ENCODE data around the gene HDAC9. TPM values are rescaled to one million over a fixed set of nuclear protein-coding genes. Genes with fewer than 3 reads are reported as not detected.

HDAC9 gene
- total RNA-seq, 1 donor from 2014 or later, result 28.6 TPM

DNA sequence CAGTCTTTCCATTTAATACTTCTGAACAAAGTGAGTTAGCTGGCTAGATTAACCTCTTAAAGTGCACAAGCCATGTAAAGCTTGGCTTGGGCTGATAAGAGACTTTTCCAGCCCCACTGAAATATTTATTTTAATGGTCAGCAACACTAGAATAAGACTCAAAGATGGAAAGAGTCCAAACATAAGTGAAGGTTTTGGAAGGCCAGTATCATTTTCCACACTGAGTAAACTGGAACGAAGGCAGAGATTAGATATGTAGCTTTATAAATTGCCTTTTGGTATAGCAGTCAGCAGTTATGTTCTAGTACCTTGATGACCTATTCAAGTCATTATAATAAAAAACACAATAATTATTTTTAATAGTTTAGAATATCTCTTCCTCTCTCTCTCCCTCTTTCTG lies 102.2 kb downstream of the HDAC9 start:
- no peak for DNase-seq (ENCODE audit: low spot score)
- Mint-ChIP-seq H3K36me3 (peaks cover 23% of the 10 kb centered on the region), H3K9me3 (peaks cover 22% of the 10 kb centered on the region), H3K27ac (no peak overlapping the region), H3K4me3 (no peak overlapping the region), H3K27me3 (ENCODE audit: insufficient read depth, low read depth) (peaks cover 2% of the 10 kb centered on the region), H3K4me1 (peaks cover 11% of the 10 kb centered on the region)
- H3K4me1 ChIP-seq, result peaks cover 9% of the 10 kb centered on the region
- no peak overlapping the region for H3K27ac ChIP-seq
- H3K9me3 ChIP-seq (ENCODE audit: low read depth), result peaks cover 8% of the 10 kb centered on the region
- no peaks in the 10 kb centered on the region for H4K20me1 ChIP-seq (ENCODE audit: low read depth)
- H3K4me3 ChIP-seq, result no peak overlapping the region
- no peak overlapping the region for H3K9ac ChIP-seq
- TF ChIP-seq CTCF (IDR thresholded peaks at IDR 0.05) (no peak), EZH2 (IDR thresholded peaks at IDR 0.05) (no peak), EZH2phosphoT487 (IDR thresholded peaks at IDR 0.05) (no peak)
- no peaks in the 10 kb centered on the region for H3K36me3 ChIP-seq
- no peaks in the 10 kb centered on the region for H3F3A ChIP-seq (ENCODE audit: low read depth)
- no peaks in the 10 kb centered on the region for H3K79me2 ChIP-seq (ENCODE audit: low read depth)
- no peak overlapping the region for H2AFZ ChIP-seq (replicated peaks)
- no peak overlapping the region for H3K4me2 ChIP-seq
- no peaks in the 10 kb centered on the region for H3K27me3 ChIP-seq

DNA sequence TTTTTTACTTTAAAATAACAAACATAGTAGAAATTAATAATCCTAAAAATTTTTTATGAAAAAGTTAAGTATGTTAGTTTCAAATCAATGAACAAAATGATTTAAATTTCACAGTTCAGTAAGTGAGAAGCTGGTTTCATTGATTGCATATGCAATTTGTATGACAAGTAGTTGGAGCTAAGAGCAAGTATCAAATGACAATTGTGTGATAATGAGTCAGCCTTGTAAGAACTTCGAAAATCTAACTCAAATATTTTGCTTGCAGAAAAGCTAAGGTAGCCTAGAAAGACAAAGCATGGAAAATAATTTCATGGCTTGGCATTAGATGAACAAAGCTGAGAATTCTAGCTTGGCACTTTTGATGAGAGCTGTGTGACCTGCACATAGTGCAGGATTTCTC lies 111.5 kb downstream of the HDAC9 start:
- Mint-ChIP-seq H3K36me3 (peaks cover 25% of the 10 kb centered on the region), H3K9me3 (peaks cover 33% of the 10 kb centered on the region), H3K27me3 (ENCODE audit: insufficient read depth, low read depth) (no peaks in the 10 kb centered on the region), H3K27ac (no peak overlapping the region), H3K4me3 (no peak overlapping the region), H3K4me1 (no peaks in the 10 kb centered on the region)
- H4K20me1 ChIP-seq (ENCODE audit: low read depth), result no peaks in the 10 kb centered on the region
- no peak overlapping the region for H3K27ac ChIP-seq
- TF ChIP-seq EZH2 (IDR thresholded peaks at IDR 0.05), result no peak
- no peak for TF ChIP-seq CTCF (IDR thresholded peaks at IDR 0.05)
- no peak for TF ChIP-seq EZH2phosphoT487 (IDR thresholded peaks at IDR 0.05)
- H3K27me3 ChIP-seq, result no peaks in the 10 kb centered on the region
- no peak overlapping the region for H3K4me3 ChIP-seq
- H3K9ac ChIP-seq, result no peak overlapping the region
- DNase-seq (ENCODE audit: low spot score), result no peak
- H3K79me2 ChIP-seq (ENCODE audit: low read depth), result no peaks in the 10 kb centered on the region
- peaks cover 8% of the 10 kb centered on the region for H3K36me3 ChIP-seq
- peaks cover 7% of the 10 kb centered on the region for H3K9me3 ChIP-seq (ENCODE audit: low read depth)
- no peak overlapping the region for H2AFZ ChIP-seq (replicated peaks)
- no peaks in the 10 kb centered on the region for H3F3A ChIP-seq (ENCODE audit: low read depth)
- H3K4me1 ChIP-seq, result no peaks in the 10 kb centered on the region
- H3K4me2 ChIP-seq, result no peak overlapping the region

GRCh38 chr7:18610331-18610948 lies 114.9 kb downstream of the HDAC9 start:
- Mint-ChIP-seq H3K27me3 (ENCODE audit: insufficient read depth, low read depth) (no peaks in the 10 kb centered on the region), H3K27ac (no peak overlapping the region), H3K9me3 (peaks cover 3% of the 10 kb centered on the region), H3K4me3 (no peak overlapping the region), H3K36me3 (peaks cover 5% of the 10 kb centered on the region), H3K4me1 (no peaks in the 10 kb centered on the region)
- Histone ChIP-seq H3F3A (ENCODE audit: low read depth) (no peaks in the 10 kb centered on the region), H3K4me2 (no peak overlapping the region), H2AFZ (replicated peaks) (no peak overlapping the region), H3K9ac (no peak overlapping the region), H4K20me1 (ENCODE audit: low read depth) (no peaks in the 10 kb centered on the region), H3K27ac (no peak overlapping the region), H3K9me3 (ENCODE audit: low read depth) (no peaks in the 10 kb centered on the region), H3K4me3 (no peak overlapping the region), H3K4me1 (no peaks in the 10 kb centered on the region), H3K27me3 (no peaks in the 10 kb centered on the region), H3K79me2 (ENCODE audit: low read depth) (no peaks in the 10 kb centered on the region), H3K36me3 (no peaks in the 10 kb centered on the region)
- TF ChIP-seq EZH2phosphoT487 (IDR thresholded peaks at IDR 0.05) (no peak), CTCF (IDR thresholded peaks at IDR 0.05) (peak; percentile 87), EZH2 (IDR thresholded peaks at IDR 0.05) (no peak)
- peak; percentile 64 for DNase-seq (ENCODE audit: low spot score)
